Activated T-cell treated with anti-CD3 and anti-CD28 coated beads for 48 hours (primary cell): ENCODE data around the gene GPHB5.
"Not testable (repeated sequence)": the region's sequence is repeated elsewhere in the genome, so short reads cannot be mapped to it uniquely, and the experiment has no call there.

ENCODE experiments used
- DNase-seq: peaks from one replicate; pipeline ENCODE4 v3.0.0-alpha.2; 2020; ENCODE audit warnings: low read depth

Gene GPHB5

DNA sequence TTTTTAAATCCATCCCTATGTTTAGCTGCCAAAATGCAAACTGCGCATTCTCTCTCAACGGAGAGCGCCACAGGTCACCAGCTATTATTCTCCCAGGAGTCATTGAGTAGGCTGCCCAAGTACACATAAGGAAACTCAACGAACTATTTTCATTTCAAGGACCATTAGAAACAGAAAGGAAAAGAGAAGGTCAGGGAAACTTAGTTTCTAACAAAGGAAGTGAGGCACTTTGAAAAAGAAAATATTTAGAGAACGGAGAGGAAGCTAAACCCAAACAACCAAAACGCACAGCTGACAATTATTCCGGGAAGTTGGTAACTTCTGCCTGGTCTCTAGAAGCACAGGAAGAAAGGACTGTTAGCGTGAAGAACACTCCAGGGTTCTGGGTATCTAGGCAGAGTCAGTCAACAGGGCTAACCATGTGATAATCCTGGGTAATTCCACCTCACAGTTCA is 23.5 kb downstream of the GPHB5 start:
- DNase-seq, result no peak

DNA sequence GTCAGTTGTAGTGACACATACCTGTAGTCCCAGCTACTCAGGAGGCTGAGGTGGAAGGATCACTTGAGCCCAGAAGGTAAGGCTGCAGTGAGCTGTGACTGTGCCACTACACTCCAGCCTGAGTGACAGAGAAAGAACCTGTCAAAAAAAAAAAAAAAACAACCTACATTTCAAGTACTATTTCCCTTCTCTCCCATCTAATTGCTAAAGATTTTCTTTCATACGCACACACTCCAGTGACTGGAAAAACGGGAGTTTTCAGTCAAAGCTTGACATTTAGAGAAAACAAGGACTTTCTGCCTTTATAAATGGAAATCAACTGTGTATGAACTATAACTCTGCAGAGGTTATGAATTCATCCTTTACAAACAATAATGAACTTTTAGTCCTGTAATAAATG is 25.9 kb downstream of the GPHB5 start:
- DNase-seq, result no peak

DNA sequence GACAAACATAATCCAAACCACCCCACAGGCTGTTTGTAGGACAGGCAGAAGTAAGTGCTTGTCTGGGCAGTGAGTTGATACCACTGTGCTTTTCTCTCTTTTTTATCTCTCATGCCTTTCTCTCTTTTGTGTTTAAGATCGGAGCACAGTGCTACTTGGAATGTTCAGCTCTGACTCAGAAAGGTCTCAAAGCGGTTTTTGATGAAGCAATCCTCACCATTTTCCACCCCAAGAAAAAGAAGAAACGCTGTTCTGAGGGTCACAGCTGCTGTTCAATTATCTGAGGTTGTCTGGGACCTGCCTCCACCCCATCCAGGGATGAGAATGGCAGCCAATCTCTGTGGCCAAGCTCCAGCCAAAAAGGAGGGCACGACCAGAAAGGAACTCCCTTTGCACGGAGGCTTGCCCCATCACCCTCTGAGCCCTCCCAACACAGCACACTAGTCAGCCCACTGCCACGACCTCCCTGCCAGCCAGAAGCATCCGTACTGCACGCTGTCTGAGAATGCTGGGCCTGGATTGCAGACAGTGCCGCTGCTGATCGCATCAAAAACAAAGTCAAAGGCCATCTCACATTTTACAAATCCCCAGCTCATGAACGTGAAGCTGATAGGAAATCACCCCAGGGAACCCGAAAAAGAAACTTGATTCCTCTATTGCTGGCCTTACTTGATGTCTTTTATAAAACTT is 27.8 kb downstream of the GPHB5 start:
- no peak for DNase-seq

DNA sequence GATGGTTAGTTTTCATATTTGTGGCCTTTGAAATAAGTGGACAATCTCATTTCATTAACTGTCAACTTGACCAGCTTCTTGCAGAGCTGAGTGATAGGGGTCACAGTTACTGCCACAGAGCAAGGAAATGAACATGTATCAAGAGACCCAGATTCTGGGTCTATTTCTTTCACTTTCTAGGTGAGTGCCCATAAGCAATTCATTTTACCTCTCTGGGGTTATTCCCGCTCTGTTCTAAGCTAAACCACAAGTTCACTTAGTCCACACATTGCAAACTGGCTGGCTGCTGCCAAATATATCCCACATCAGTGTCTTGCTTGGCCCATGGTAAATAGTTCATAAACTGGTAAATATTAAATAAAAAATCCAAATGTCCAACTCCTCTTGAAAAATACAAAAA is 29.9 kb downstream of the GPHB5 start:
- DNase-seq, result no peak

DNA sequence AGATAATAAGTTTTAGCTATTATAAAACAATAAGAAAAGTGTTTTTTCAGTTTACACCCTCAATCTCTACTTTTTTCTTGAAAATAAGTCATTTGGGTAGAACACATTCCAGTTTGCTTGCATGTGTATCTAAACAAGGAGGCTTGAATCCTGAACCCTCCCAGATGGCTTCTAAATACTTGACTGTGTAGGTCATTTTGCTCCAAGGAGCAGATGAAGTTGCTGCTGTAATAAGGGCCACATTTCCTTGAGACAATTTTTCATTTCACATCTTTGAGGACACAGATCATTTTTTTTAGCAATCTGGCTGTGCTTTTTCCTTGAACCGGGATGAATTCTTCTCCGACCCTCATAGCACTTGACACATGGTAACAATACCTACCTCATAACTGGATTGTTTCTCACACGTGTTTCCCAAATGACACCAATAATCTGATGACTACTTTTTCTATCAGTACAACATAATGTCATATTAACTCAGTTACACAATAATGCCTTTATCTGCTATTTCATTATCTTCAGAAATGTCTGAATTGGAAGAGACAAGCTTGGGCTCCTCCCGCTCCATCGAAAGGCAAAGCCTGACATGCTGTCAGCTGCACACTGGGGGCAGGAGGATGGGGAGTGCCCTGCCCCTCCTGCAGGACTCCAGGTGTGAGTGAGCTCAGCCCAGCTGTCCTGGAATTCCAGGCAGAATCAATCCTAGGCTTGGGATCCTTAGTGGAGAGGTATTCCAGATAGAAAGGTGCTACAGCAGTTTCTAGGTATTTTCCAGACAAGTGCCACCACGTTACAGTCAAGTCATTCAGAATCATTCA is 30.9 kb downstream of the GPHB5 start:
- DNase-seq, result no peak

DNA sequence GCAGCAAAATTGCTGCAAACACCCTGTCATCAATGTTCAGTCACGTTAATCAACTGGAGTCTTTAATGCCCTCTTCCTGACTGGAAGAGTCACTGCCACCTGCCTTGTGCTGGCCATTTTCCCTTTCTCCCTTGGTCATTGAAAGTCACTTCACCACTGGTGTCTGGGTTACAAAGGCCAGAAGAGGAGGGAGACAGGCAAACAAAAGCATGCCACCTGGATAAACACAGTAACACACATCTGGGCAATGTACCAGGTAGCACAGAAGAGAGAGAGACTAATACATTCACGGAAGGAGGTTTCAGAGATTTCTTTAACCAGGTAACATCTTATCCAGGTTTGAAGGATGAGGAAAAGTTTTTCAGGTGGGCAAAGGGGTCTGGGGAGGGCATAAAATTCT is 32.7 kb downstream of the GPHB5 start:
- DNase-seq, result no peak

DNA sequence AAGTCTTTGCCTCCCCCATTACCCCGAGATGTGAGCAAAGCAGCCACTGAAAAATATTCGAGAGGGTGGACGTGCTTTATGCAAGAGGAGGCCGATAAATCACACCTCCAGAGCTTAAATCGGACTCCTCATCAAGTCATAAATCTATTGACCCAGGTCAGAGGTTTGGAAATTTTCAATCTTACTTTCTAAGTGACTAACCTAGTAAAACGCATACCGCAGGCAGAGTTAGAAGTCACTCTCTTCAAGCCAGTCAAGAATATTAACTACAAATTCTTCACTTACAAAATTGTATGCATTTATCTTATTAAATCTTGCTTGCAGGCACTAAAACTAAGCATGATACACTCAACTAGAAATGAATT is 34.9 kb downstream of the GPHB5 start:
- no peak for DNase-seq

DNA sequence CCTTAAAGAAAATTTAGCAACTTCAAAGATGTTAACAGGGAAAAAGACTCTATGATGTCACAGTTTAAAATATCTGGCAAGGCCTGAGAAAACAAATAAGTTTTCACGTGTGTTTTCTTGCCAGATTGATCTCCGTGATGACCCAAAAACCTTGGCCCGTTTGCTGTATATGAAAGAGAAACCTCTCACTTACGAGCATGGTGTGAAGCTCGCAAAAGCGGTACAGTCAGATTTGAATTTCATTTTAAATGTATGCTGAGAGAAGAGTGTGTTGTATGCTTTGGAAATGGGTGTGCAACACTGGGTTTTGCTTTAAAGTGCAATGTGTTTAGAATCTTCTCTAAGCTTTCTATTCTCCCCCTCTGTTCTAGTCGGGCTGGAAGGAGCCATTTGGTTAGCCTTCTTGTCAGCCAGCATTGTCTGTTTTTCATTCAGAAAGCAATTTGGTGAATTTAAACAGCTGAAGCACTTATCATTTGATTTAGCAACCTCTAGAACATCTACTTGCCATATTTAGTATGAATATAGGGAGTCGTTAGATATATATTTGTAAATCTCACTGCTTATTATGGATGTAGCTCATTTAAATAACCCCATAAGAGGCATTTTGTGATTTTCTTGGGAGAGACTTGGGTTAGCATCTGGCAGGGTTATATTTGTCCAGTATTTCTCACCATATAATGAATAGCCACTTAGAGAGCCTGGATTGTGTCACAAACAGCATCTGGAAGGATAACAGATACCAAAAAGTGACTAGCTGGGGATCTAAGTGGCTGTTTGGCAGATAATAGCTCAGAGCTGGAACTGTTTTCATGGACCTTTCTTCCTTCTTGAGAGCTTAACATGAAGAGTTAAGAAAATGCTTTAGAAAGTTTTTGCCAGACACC is 35.5 kb downstream of the GPHB5 start:
- DNase-seq, result no peak

DNA sequence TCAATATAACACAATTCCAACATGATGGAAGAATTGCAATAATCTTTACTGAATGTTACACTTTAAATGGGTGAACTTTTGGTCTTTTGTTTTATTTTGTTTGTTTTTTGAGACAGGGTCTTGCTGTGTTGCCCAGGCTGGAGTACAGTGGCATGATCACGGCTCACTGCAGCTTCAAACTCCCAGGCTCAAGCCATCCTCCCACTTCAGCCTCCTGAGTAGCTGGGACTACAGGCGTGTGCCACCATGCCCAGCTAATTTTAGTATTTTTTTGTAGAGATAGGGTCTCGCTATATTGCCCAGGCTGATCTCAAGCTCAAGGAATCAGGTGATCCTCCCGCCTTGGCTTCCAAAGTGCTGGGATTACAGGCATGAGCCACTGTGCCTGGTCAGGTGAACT is 38.8 kb downstream of the GPHB5 start:
- not testable (repeated sequence) for DNase-seq

DNA sequence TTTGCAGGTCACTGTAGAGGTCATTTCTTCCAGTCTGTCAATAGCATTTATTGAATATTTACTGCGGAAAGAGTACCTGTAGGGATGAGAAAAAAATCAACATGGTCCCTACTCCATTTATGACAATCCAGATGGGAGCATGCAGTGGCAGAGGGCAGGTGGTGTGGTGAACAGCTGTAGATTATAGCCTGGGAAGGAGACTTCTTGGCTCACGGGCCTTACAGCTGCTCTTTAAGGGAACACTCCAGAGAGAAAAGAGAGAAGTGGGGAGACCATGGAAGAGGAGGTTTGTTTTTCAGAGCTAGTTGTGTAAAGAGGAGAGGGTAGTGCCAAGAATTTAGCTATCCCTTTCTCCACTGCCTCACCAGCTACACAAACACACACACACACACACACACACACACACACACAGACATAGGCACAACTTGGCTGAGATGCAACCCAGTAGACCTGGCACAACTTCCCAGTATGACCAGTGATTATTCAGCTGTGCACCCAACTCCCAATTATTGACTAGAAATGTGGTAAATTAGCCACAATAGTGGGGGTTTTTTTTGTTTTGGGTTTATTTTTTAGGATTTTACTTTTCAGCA is 41.0 kb downstream of the GPHB5 start:
- DNase-seq, result no peak

DNA sequence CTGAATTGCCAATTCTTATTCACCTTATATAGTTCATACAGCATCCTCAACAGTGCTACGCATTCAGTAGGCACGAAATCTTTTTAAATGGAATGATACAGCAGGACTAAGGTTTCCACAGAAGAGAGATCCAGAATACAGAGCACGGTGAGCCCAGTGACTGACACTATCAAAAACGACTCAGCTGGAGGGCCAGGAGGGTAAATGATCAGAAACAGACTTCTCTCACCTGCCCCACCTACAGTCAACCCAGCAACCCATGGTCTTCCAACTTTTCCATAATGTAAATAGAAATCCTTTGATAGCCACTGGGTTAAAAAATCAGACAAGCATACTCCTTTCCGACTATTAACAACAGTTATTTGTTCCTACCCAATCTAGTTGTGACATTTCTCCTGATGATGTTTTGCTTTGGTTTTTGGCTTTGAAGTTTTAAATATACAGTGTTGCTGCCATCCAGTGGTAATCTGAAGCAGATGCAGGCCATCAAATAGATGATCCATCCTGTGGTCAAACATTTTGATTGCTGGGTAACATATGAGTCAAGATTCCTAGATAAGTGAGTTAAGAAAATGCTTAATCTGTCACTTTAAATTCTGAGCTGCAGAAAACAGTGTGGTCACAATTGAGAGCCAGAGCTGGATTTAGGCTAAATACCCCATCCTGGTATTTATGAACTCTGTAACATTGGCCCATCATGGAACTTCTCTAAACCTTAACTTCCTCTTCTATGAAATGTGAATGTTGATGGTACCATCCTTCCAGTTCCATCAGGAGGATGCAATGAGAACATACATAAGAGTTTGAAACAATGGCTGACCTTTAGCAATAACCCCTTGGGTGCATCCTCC is 42.0 kb downstream of the GPHB5 start:
- DNase-seq, result no peak

DNA sequence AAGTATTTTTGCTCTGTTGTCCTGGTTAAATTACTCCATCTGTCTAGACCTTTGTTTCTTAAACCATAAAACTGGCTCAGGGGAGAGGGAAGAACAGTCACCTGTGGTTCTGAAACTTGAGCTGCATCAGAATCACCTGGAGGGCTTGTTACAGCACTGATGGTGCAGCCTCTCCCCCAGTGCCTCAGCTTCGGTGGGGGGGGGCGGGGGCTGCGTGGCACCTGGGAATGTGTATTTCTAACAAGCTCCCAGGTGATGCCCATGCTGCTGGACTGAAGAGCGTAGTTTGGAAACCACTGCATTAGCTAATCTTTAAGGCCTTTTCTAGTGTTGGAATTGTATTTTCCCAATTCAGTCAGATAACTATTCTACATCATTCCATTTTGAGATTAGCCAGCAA is 42.7 kb downstream of the GPHB5 start:
- no peak for DNase-seq

DNA sequence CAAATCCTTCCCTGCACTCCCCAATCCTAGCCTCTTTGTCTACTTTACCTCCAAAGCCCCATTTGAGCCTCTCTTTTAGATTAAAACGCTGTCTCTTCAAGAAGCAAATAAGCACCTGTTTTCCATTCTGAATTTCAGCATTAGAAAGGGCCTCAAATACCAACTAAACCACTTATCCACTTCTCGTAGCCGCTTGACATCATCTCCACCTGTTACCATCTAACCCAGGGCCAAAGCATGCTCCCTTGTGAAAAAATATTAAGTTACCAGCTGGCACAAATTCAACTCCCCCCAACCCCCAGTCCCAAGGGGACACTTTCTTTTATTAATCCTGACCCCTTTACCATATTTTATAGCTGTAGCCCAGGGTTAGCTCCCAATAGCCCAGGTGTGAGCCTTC is 43.1 kb downstream of the GPHB5 start:
- no peak for DNase-seq

DNA sequence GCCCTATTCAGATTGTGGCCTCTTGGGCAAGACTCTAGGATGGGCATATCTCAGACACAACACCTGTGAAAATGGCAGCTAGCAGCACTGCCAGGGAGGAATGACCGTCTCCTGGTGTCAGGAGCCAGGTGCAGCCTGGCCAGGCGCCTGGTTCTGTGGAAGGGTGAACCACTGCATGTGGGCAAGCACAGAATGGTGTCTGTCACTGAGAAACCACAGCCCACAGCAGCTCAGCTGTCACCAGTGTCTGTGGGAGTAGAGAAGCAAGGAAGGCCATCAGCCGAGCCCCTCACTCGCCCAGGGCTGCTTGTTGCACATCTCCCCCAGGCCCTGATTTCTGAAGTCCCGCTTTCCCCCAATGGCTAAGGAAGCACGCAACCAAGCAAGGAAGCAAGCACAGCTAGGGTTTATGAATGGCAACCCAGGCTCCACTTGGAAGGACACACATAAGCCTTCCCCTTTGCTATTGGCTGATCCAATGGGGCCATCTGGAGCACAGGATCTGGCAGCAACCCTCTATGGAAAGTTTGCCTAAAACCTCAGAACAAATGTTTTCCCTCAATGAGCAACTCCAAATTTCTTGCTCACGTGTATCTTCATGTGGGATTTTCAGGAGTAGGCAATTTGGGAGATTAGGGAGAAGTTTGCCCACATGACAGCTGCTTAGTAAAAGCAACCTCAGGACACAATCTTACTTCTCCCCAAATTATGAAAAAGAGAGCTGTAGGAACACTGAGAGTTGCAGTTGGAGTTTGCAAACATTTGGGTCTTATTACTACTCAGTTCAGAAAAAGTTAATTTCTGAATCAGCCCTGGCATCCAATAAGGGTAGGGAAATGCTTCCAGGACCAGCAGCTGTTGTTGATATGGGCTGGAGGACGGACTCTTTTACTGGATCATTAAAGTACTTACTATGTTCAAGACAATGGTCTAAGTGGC is 44.7 kb downstream of the GPHB5 start:
- no peak for DNase-seq

DNA sequence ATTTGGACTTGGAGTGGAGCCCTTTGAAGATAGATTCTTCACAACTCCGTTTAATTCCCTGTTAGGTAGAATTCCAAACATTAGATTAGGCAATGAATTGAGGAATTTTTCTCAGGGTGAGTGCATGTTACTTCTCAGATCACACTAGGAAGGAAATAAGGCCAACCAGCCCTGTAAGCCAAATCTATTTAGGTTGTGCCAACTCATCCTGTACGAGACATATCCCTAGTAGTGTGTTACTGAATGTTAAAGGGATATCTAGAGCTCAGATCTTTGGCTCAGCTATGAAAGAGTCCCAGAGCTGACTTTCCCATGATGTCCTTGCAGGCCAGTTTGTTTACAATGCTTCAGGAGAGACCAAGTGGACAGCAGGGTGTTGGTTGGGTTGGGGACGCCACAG is 45.6 kb downstream of the GPHB5 start:
- no peak for DNase-seq

DNA sequence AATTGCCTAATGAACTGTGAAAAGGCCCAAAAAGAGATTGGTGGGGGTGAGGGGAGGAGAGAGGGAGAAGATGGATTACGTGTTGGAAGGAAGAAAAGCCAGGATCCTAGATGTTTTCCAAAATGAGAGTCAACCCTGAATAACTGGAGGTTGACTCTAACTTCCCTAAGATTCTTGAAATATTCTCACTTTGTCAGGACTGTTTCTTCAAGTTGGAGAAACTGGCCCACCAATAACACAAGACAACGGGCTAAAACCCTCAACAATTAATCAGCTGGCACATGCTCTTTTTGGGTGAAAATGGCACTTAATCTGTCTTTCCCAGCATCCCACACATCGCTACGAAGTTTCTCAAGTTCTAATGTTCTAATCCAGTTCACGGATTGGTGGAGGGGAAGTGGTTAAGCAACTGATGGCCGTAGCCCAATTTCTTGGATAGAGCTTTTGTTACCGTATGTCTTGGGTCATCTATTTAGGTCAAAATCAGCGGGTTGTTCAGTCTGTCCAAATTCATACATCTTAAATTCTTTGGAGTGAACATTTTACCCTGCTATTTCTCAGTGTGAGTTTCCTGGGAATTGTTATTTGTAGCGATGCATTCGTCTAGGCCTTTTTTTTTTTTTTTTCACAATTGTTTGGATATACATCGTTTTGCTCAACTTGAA is 49.0 kb downstream of the GPHB5 start:
- DNase-seq, result no peak

DNA sequence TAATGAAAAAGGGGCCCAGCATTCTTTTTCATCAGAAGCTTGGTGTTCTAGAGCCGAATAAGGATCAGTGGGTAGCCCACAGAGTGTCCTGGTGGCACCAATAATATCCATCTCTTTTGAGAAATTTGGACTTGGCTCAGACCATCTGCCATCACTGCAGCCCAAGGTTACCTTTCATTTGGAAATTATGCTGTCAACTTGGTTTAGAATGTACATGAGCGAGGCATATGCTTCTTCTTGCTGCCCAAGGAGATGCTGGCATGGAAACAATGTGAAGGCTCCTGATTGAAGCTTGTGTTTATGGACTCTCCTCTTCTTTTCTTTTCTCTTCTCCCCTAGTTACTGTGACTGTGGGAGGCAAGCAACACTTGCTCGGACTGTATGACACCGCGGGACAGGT is 50.0 kb downstream of the GPHB5 start:
- DNase-seq, result no peak

DNA sequence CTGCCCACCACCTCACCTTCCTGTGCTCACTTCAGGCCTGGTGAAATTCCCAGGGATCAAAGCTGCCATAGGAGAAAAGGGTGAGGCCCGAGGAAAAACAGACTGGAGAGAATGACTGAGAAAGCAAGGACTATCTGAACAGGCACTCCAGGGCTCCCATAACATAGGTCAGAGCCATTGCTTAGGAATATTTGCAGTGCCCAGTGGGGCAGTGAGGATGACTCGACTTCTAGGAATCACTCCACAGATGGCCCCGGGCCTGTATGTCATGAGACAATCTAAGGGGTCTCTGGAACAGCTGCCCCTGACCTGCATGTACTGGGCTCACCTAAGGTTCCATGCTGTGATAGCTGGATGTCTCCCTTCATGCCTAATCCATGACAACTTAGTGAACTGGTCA is 51.6 kb downstream of the GPHB5 start:
- no peak for DNase-seq

DNA sequence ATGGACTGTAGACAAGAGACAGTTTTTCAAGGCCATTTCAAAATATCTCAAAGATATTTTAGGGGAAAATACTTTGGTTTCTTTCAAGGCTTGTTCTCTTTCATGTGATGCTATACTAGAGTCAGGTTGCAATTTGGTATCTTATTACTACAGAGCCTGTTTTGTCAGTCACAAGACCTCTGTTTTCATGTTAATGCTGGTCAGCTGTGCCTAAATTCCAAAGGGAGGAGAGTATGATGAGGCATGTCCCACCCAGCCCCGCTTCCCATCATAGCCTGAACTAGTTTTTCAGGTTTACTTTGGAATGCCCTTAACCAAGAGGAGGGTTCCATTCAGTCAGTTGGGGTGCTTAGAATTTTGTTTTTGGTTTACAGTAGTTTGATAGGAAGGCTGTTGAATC is 52.6 kb downstream of the GPHB5 start:
- no peak for DNase-seq
